HG03175 (cell line): ENCODE measurements around the gene ERG28.
"Not testable (repeated sequence)": the region's sequence is repeated elsewhere in the genome, so short reads cannot be mapped to it uniquely, and the experiment has no call there.

Experiments
- ATAC-seq: cut with Tn5 transposase; IDR thresholded peaks from one replicate; pipeline ENCODE4 v1.9.1; 2021; ENCODE audit warnings: mild to moderate bottlenecking, moderate library complexity; ENCODE audit not compliant: unreplicated experiment

Gene ERG28

GRCh38 chr14:75660630-75661498 lies at the start of gene ERG28, which contains the start of gene TTLL5:
Gene ERG28, minus strand, starts transcription at chr14:75660876. Its CDS starts 3,374 bp downstream, at chr14:75657502.
Gene TTLL5, plus strand, starts transcription at chr14:75661246. Its CDS starts 1,904 bp downstream, at chr14:75663150.
- ATAC-seq = peak; percentile 97

- ATAC-seq = no peak
Observed at GRCh38 chr14:75709207-75709812, 48.6 kb upstream of the ERG28 start.

GRCh38 chr14:75705014-75705413 lies 44.3 kb upstream of the ERG28 start:
- ATAC-seq = no peak

- ATAC-seq = no peak
Observed at GRCh38 chr14:75703467-75703866, 42.8 kb upstream of the ERG28 start.

GRCh38 chr14:75702616-75703261 lies 42.1 kb upstream of the ERG28 start:
- ATAC-seq = no peak

GRCh38 chr14:75702122-75702521 lies 41.4 kb upstream of the ERG28 start:
- ATAC-seq = no peak

GRCh38 chr14:75700295-75700694 lies 39.6 kb upstream of the ERG28 start:
- no peak for ATAC-seq

- no peak for ATAC-seq
Observed at GRCh38 chr14:75699331-75699730, 38.7 kb upstream of the ERG28 start.

- no peak for ATAC-seq
Observed at GRCh38 chr14:75697918-75698317, 37.2 kb upstream of the ERG28 start.

GRCh38 chr14:75697386-75697785 lies 36.7 kb upstream of the ERG28 start:
- ATAC-seq = no peak

GRCh38 chr14:75695025-75695424 lies 34.3 kb upstream of the ERG28 start:
- not testable (repeated sequence) for ATAC-seq

- no peak for ATAC-seq
Observed at GRCh38 chr14:75690010-75690409, 29.3 kb upstream of the ERG28 start.

- no peak for ATAC-seq
Observed at GRCh38 chr14:75689012-75689411, 28.3 kb upstream of the ERG28 start.

- ATAC-seq = no peak
Observed at GRCh38 chr14:75685910-75686309, 25.2 kb upstream of the ERG28 start.

GRCh38 chr14:75675265-75675960 lies 14.7 kb upstream of the ERG28 start:
- no peak for ATAC-seq

GRCh38 chr14:75673345-75674035 lies 12.8 kb upstream of the ERG28 start:
- ATAC-seq = no peak

- ATAC-seq = no peak
Observed at GRCh38 chr14:75672605-75673192, 12.0 kb upstream of the ERG28 start.

GRCh38 chr14:75667099-75667765 lies 6.6 kb upstream of the ERG28 start:
- no peak for ATAC-seq

GRCh38 chr14:75662966-75663365 lies 2.3 kb upstream of the ERG28 start:
- ATAC-seq = no peak

GRCh38 chr14:75661499-75661814 lies 781 bp upstream of the ERG28 start:
- ATAC-seq = peak; percentile 5
